Mesodermal cell (in vitro differentiated cells): ENCODE measurements around the gene TTC9C. TPM values are rescaled to one million over a fixed set of nuclear protein-coding genes. Genes with fewer than 3 reads are reported as not detected.
"Not testable (repeated sequence)": the region's sequence is repeated elsewhere in the genome, so short reads cannot be mapped to it uniquely, and the experiment has no call there.

Experiments
- H3K27ac ChIP-seq: 2 replicates; pipeline ENCODE4 v1.7.0; 2013; ENCODE audit warnings: mild to moderate bottlenecking, low read depth, low read length, moderate library complexity; ENCODE audit not compliant: severe bottlenecking
- H3K36me3 ChIP-seq: 2 replicates; pipeline ENCODE4 v1.7.1; 2013; ENCODE audit warnings: mild to moderate bottlenecking, low read length, moderate library complexity; ENCODE audit not compliant: control insufficient read depth, insufficient read depth
- H3K4me1 ChIP-seq: one replicate; pipeline ENCODE4 v1.7.1; 2013; ENCODE audit warnings: mild to moderate bottlenecking, low read length; ENCODE audit not compliant: insufficient read depth, control insufficient read depth, poor library complexity, severe bottlenecking
- H3K4me3 ChIP-seq: 2 replicates; pipeline ENCODE4 v1.7.0; 2013; ENCODE audit warnings: low read length, control low read depth, mild to moderate bottlenecking; ENCODE audit not compliant: insufficient read depth, poor library complexity, severe bottlenecking; ENCODE audit errors: extremely low read depth
- H3K9me3 ChIP-seq: 2 replicates; pipeline ENCODE4 v1.7.1; 2013; ENCODE audit warnings: mild to moderate bottlenecking, low read length, moderate library complexity; ENCODE audit not compliant: control insufficient read depth
- WGBS, 2 experiments: methylation state at CpG; one replicate each; pipeline ENCODE4 v1.1.5; 2013; ENCODE audit warnings: missing lambda C conversion rate in 2 of 2; ENCODE audit not compliant: insufficient coverage in 2 of 2; 5-methylcytosine and 5-hydroxymethylcytosine counted together
- polyA plus RNA-seq, 2 experiments: library from polyadenylated mRNA; stranded (reverse); fragments of 50-300 nt; gene quantifications; one replicate each; pipeline ENCODE4 v1.2.3, GENCODE V29; 2013

Gene TTC9C, protein sequence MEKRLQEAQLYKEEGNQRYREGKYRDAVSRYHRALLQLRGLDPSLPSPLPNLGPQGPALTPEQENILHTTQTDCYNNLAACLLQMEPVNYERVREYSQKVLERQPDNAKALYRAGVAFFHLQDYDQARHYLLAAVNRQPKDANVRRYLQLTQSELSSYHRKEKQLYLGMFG
- 62.2 TPM for polyA plus RNA-seq (2013, experiment 1 of 2)
- polyA plus RNA-seq (2013, experiment 2 of 2) = 59.3 TPM

GRCh38 chr11:62728171-62728988 is at the start of gene TTC9C:
Gene TTC9C (plus strand): TSS chr11:62728486. CDS start chr11:62728849, 363 bp downstream.
- H3K4me3 ChIP-seq = peak within 1 kb of the TSS; percentile 98
- peaks cover 46% of the 10 kb centered on the region for H3K36me3 ChIP-seq
- 0% methylated on average over 18 of the region's 29 CpGs for WGBS, 2 experiments
- H3K27ac ChIP-seq = peak within 1 kb of the TSS; percentile 98
- no peaks in the 10 kb centered on the region for H3K9me3 ChIP-seq
- H3K4me1 ChIP-seq = peaks cover 4% of the 10 kb centered on the region

DNA sequence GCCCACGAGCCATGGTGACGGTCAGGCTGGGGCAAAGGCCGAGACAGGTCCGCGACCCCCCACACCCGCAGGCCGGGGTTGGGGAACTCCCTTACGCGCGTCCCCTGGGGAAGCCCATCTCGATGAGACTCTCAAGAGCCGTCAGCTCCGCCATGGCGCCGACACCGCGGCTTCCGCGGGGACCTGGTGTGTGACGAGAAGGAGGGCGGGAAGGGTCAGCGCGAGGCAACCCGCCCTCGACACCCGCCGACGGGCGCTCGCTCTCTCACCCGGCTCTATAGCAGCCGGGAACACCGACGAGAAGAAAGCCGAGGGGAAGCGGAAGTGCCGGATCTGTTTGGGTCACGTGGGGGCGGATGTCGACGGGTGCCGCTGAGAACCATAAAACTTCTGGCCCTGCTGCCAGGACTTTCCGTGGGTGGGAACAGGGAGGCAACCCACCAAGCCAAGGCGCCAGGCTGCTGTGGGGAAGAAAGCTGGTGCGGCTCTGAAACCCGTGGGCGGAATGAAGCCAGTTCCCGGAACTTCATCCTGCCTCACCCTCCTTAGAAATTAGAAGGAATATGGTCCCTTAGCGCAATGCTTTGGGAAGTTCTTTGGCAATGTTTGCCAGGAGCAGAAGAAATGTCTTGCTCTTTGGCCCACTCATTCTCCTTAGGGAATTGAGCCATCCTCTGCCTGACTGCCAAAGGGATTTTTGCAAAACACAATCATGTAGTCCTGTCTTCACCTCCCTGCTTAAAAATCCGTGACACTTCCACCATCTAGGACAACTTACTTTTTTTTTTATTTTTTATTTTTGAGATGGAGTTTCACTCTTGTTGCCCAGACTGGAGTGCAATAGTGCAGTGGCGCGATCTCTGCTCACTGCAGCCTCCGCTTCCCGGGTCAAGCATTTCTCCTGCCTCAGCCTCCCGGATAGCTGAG is 49.3 kb upstream of the TTC9C start, which contains the start of gene UBXN1:
Gene UBXN1, minus strand, starts transcription at position 304 of the 927 bp plus-strand sequence. Its CDS starts 150 bp downstream, at position 154.
- Histone ChIP-seq H3K27ac (peak within 1 kb of the TSS; percentile 80), H3K9me3 (no peaks in the 10 kb centered on the region), H3K36me3 (peaks cover 35% of the 10 kb centered on the region), H3K4me3 (peak within 1 kb of the TSS; percentile 98), H3K4me1 (peaks cover 8% of the 10 kb centered on the region)
- WGBS, 2 experiments = 4 to 11% methylated on average over 36 to 46 of the region's 55 CpGs

- H3K4me3 ChIP-seq = no peak overlapping the region
- 89 to 94% methylated on average over 3 of the region's 4 CpGs for WGBS, 2 experiments
- H3K27ac ChIP-seq = peak overlapping the region; percentile 30
- peaks cover 18% of the 10 kb centered on the region for H3K36me3 ChIP-seq
- no peaks in the 10 kb centered on the region for H3K9me3 ChIP-seq
- H3K4me1 ChIP-seq = peaks cover 8% of the 10 kb centered on the region
These were observed 47.5 kb upstream of the TTC9C start for GRCh38 chr11:62680825-62681240.

DNA sequence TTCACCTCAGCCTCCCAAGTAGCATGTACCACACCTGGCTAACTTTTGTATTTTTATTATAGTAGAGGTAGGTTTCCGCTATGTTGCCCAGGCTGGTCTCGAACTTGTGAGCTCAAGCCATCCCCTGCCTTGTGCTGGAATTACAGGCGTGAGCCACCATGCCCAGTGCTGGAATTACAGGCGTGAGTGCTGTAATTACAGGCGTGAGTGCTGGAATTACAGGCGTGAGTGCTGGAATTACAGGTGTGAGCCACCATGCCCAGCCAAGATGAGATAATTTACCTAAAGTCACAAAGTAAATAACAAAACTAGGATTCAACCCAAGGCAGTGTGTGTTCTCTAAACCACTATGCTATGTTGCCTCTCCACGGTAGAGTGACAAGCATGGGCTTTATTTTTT is 45.8 kb upstream of the TTC9C start:
- Histone ChIP-seq H3K36me3 (peaks cover 5% of the 10 kb centered on the region), H3K9me3 (no peaks in the 10 kb centered on the region), H3K4me1 (peaks cover 8% of the 10 kb centered on the region), H3K27ac (no peak overlapping the region), H3K4me3 (no peak overlapping the region)
- WGBS, 2 experiments = 88 to 99% methylated on average over 5 of the region's 7 CpGs

GRCh38 chr11:62687508-62688396 is 40.5 kb upstream of the TTC9C start:
- H3K9me3 ChIP-seq = no peaks in the 10 kb centered on the region
- peaks cover 29% of the 10 kb centered on the region for H3K36me3 ChIP-seq
- no peak overlapping the region for H3K27ac ChIP-seq
- 94 to 95% methylated on average over 64 to 74 of the region's 74 CpGs for WGBS, 2 experiments
- H3K4me3 ChIP-seq = no peak overlapping the region
- H3K4me1 ChIP-seq = peaks cover 12% of the 10 kb centered on the region

- Histone ChIP-seq H3K4me1 (peaks cover 12% of the 10 kb centered on the region), H3K4me3 (no peak overlapping the region), H3K27ac (no peak overlapping the region), H3K36me3 (peaks cover 36% of the 10 kb centered on the region), H3K9me3 (no peaks in the 10 kb centered on the region)
- 100% methylated on average over 1 of the region's 1 CpG; no CpG with 5 or more reads in 1 of the 2 experiments for WGBS, 2 experiments
These were observed 39.8 kb upstream of the TTC9C start for GRCh38 chr11:62688491-62688890.

DNA sequence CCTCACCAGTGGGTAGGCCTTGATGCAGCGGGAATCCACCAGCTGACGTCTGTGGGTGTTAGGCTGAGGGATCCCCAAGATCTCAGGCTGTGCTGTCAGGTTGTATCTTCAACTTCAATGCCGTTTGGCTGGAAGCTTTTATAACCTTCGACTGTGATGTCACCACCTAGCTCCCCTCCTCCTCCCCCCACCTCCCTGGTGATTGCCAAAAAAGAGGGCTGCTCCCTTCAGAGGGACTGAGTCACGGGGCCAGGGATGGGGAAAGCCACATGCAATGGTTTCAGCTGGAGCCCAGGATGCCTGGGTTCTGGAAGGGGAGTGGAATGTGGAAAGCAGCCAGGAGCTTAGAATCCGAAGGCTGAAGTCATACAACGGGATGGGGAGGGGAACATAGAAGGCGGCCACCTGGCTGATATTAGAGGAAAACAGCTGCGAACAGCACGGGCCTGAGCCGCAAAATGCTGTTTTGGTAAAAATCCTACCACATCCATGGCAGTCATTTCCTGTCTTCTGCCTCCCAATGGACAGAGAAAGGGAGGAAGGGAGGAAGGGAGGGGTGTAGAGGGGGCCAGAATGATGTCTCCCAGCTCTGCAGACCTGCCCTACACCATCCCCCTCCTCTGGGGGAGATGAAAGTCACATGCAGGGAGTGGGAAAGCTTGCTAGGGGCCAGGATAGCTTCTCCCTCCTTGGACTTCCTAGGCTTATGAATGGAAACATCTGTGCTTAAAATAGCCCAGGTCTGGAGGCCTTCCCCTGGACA is 38.7 kb upstream of the TTC9C start, which contains the start of gene LRRN4CL:
Gene LRRN4CL, minus strand, starts transcription at position 110 of the 763 bp plus-strand sequence. CDS start 1,022 bp downstream, outside the sequence.
- Histone ChIP-seq H3K36me3 (peaks cover 45% of the 10 kb centered on the region), H3K9me3 (no peaks in the 10 kb centered on the region), H3K4me1 (peaks cover 12% of the 10 kb centered on the region), H3K27ac (peak within 1 kb of the TSS; percentile 59), H3K4me3 (no peak within 1 kb of the TSS)
- WGBS, 2 experiments = 79 to 95% methylated on average over 6 to 8 of the region's 11 CpGs

DNA sequence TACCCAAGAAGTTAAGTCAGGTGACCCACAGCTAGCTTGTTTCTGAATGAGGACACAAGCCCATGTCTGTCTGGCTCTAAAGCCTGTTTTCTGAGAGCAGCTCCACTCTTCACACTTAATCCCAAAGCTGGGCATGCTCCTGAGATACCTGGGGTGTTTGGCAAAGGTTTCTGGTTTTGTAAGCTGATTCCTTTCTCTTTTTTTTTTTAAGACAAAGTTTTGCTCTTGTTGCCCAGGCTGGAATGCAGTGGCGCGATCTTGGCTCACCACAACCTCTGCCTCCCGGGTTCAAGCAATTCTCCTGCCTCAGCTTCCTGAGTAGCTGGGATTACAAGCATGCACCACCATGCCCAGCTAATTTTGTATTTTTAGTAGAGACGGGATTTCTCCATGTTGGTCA is 34.7 kb upstream of the TTC9C start:
- Histone ChIP-seq H3K4me1 (peaks cover 12% of the 10 kb centered on the region), H3K36me3 (peaks cover 49% of the 10 kb centered on the region)
- H3K4me3 ChIP-seq, H3K27ac ChIP-seq, H3K9me3 ChIP-seq: not testable (repeated sequence)
- 89 to 100% methylated on average over 1 of the region's 4 CpGs for WGBS, 2 experiments

- Histone ChIP-seq H3K9me3 (no peaks in the 10 kb centered on the region), H3K27ac (no peak overlapping the region), H3K36me3 (peaks cover 54% of the 10 kb centered on the region), H3K4me1 (peaks cover 7% of the 10 kb centered on the region), H3K4me3 (no peak overlapping the region)
- 72 to 80% methylated on average over 12 to 13 of the region's 14 CpGs for WGBS, 2 experiments
These were observed 33.7 kb upstream of the TTC9C start for GRCh38 chr11:62694455-62695167.
